ENCODE results near the gene ANGPTL8.

ANGPTL8 gene

GRCh38 chr19:11239377-11240000 is at the start of gene ANGPTL8:
TSS of gene ANGPTL8 (plus strand) at chr19:11239619. CDS start at chr19:11239638, 19 bp downstream.
- no peaks in the 10 kb centered on the region for H3K27me3 ChIP-seq (ENCODE audit: control insufficient read depth, insufficient read depth, low read length)
- H3K36me3 ChIP-seq (ENCODE audit: control insufficient read depth, insufficient read depth, low read length), result no peaks in the 10 kb centered on the region
- H3K4me3 ChIP-seq (ENCODE audit: low read length), result no peak within 1 kb of the TSS
- no peak within 1 kb of the TSS for H3K9ac ChIP-seq (ENCODE audit: low read length)
- H3K4me1 ChIP-seq (ENCODE audit: control insufficient read depth, insufficient read depth, low read length), result no peaks in the 10 kb centered on the region
- H3K27ac ChIP-seq (ENCODE audit: low read depth, low read length), result no peak within 1 kb of the TSS

- Histone ChIP-seq H3K27ac (ENCODE audit: low read depth, low read length) (peak overlapping the region; percentile 73), H3K36me3 (ENCODE audit: control insufficient read depth, insufficient read depth, low read length) (peaks cover 2% of the 10 kb centered on the region), H3K27me3 (ENCODE audit: control insufficient read depth, insufficient read depth, low read length) (no peaks in the 10 kb centered on the region), H3K4me3 (ENCODE audit: low read length) (peak overlapping the region; percentile 1), H3K4me1 (ENCODE audit: control insufficient read depth, insufficient read depth, low read length) (peaks cover 44% of the 10 kb centered on the region), H3K9ac (ENCODE audit: low read length) (no peak overlapping the region)
Observed at GRCh38 chr19:11190501-11190900, 48.9 kb upstream of the ANGPTL8 start.

GRCh38 chr19:11191273-11191755 is 48.1 kb upstream of the ANGPTL8 start:
- Histone ChIP-seq H3K27ac (ENCODE audit: low read depth, low read length) (peak overlapping the region; percentile 73), H3K36me3 (ENCODE audit: control insufficient read depth, insufficient read depth, low read length) (peaks cover 2% of the 10 kb centered on the region), H3K4me3 (ENCODE audit: low read length) (no peak overlapping the region), H3K4me1 (ENCODE audit: control insufficient read depth, insufficient read depth, low read length) (peaks cover 45% of the 10 kb centered on the region), H3K27me3 (ENCODE audit: control insufficient read depth, insufficient read depth, low read length) (no peaks in the 10 kb centered on the region), H3K9ac (ENCODE audit: low read length) (no peak overlapping the region)

- Histone ChIP-seq H3K36me3 (ENCODE audit: control insufficient read depth, insufficient read depth, low read length) (peaks cover 2% of the 10 kb centered on the region), H3K27ac (ENCODE audit: low read depth, low read length) (peak overlapping the region; percentile 73), H3K4me1 (ENCODE audit: control insufficient read depth, insufficient read depth, low read length) (peaks cover 45% of the 10 kb centered on the region), H3K27me3 (ENCODE audit: control insufficient read depth, insufficient read depth, low read length) (no peaks in the 10 kb centered on the region), H3K9ac (ENCODE audit: low read length) (no peak overlapping the region), H3K4me3 (ENCODE audit: low read length) (no peak overlapping the region)
Observed at GRCh38 chr19:11191934-11192333, 47.5 kb upstream of the ANGPTL8 start.

GRCh38 chr19:11192957-11193939 is 46.2 kb upstream of the ANGPTL8 start:
- peak overlapping the region; percentile 22 for H3K4me3 ChIP-seq (ENCODE audit: low read length)
- peak overlapping the region; percentile 85 for H3K27ac ChIP-seq (ENCODE audit: low read depth, low read length)
- H3K27me3 ChIP-seq (ENCODE audit: control insufficient read depth, insufficient read depth, low read length), result no peaks in the 10 kb centered on the region
- H3K9ac ChIP-seq (ENCODE audit: low read length), result no peak overlapping the region
- H3K4me1 ChIP-seq (ENCODE audit: control insufficient read depth, insufficient read depth, low read length), result peaks cover 46% of the 10 kb centered on the region
- peaks cover 2% of the 10 kb centered on the region for H3K36me3 ChIP-seq (ENCODE audit: control insufficient read depth, insufficient read depth, low read length)

GRCh38 chr19:11194173-11194572 is 45.2 kb upstream of the ANGPTL8 start:
- peaks cover 38% of the 10 kb centered on the region for H3K4me1 ChIP-seq (ENCODE audit: control insufficient read depth, insufficient read depth, low read length)
- H3K27ac ChIP-seq (ENCODE audit: low read depth, low read length), result peak overlapping the region; percentile 85
- no peaks in the 10 kb centered on the region for H3K27me3 ChIP-seq (ENCODE audit: control insufficient read depth, insufficient read depth, low read length)
- H3K36me3 ChIP-seq (ENCODE audit: control insufficient read depth, insufficient read depth, low read length), result peaks cover 2% of the 10 kb centered on the region
- no peak overlapping the region for H3K9ac ChIP-seq (ENCODE audit: low read length)
- peak overlapping the region; percentile 71 for H3K4me3 ChIP-seq (ENCODE audit: low read length)

- H3K4me1 ChIP-seq (ENCODE audit: control insufficient read depth, insufficient read depth, low read length), result peaks cover 35% of the 10 kb centered on the region
- H3K4me3 ChIP-seq (ENCODE audit: low read length), result peak overlapping the region; percentile 71
- peak overlapping the region; percentile 85 for H3K27ac ChIP-seq (ENCODE audit: low read depth, low read length)
- H3K36me3 ChIP-seq (ENCODE audit: control insufficient read depth, insufficient read depth, low read length), result peaks cover 2% of the 10 kb centered on the region
- H3K27me3 ChIP-seq (ENCODE audit: control insufficient read depth, insufficient read depth, low read length), result no peaks in the 10 kb centered on the region
- peak overlapping the region; percentile 25 for H3K9ac ChIP-seq (ENCODE audit: low read length)
Observed at GRCh38 chr19:11194656-11195558, 44.5 kb upstream of the ANGPTL8 start.

- H3K9ac ChIP-seq (ENCODE audit: low read length), result peak overlapping the region; percentile 25
- peaks cover 30% of the 10 kb centered on the region for H3K4me1 ChIP-seq (ENCODE audit: control insufficient read depth, insufficient read depth, low read length)
- H3K27ac ChIP-seq (ENCODE audit: low read depth, low read length), result peak overlapping the region; percentile 85
- peak overlapping the region; percentile 71 for H3K4me3 ChIP-seq (ENCODE audit: low read length)
- no peaks in the 10 kb centered on the region for H3K27me3 ChIP-seq (ENCODE audit: control insufficient read depth, insufficient read depth, low read length)
- H3K36me3 ChIP-seq (ENCODE audit: control insufficient read depth, insufficient read depth, low read length), result peaks cover 2% of the 10 kb centered on the region
Observed at GRCh38 chr19:11195681-11196080, 43.7 kb upstream of the ANGPTL8 start.

GRCh38 chr19:11196406-11197287 is 42.8 kb upstream of the ANGPTL8 start:
- Histone ChIP-seq H3K27me3 (ENCODE audit: control insufficient read depth, insufficient read depth, low read length) (no peaks in the 10 kb centered on the region), H3K9ac (ENCODE audit: low read length) (peak overlapping the region; percentile 80), H3K27ac (ENCODE audit: low read depth, low read length) (peak overlapping the region; percentile 94), H3K4me1 (ENCODE audit: control insufficient read depth, insufficient read depth, low read length) (peaks cover 25% of the 10 kb centered on the region), H3K4me3 (ENCODE audit: low read length) (peak overlapping the region; percentile 91), H3K36me3 (ENCODE audit: control insufficient read depth, insufficient read depth, low read length) (peaks cover 2% of the 10 kb centered on the region)

GRCh38 chr19:11197291-11198174 is 41.9 kb upstream of the ANGPTL8 start, which contains the start of gene KANK2:
TSS of gene KANK2 (minus strand) at chr19:11197545. CDS start at chr19:11194511, 3,034 bp downstream.
- H3K27ac ChIP-seq (ENCODE audit: low read depth, low read length), result peak within 1 kb of the TSS; percentile 94
- peaks cover 24% of the 10 kb centered on the region for H3K4me1 ChIP-seq (ENCODE audit: control insufficient read depth, insufficient read depth, low read length)
- peak within 1 kb of the TSS; percentile 91 for H3K4me3 ChIP-seq (ENCODE audit: low read length)
- no peaks in the 10 kb centered on the region for H3K27me3 ChIP-seq (ENCODE audit: control insufficient read depth, insufficient read depth, low read length)
- H3K9ac ChIP-seq (ENCODE audit: low read length), result peak within 1 kb of the TSS; percentile 80
- peaks cover 2% of the 10 kb centered on the region for H3K36me3 ChIP-seq (ENCODE audit: control insufficient read depth, insufficient read depth, low read length)

Data from rectal smooth muscle tissue (tissue), 1 donor.